HG03280 (cell line): ENCODE data around the gene VWC2L.

Experiments
- ATAC-seq: cut with Tn5 transposase; IDR thresholded peaks from one replicate; pipeline ENCODE4 v1.9.1; 2021; ENCODE audit warnings: mild to moderate bottlenecking, moderate library complexity; ENCODE audit not compliant: unreplicated experiment

VWC2L gene

DNA sequence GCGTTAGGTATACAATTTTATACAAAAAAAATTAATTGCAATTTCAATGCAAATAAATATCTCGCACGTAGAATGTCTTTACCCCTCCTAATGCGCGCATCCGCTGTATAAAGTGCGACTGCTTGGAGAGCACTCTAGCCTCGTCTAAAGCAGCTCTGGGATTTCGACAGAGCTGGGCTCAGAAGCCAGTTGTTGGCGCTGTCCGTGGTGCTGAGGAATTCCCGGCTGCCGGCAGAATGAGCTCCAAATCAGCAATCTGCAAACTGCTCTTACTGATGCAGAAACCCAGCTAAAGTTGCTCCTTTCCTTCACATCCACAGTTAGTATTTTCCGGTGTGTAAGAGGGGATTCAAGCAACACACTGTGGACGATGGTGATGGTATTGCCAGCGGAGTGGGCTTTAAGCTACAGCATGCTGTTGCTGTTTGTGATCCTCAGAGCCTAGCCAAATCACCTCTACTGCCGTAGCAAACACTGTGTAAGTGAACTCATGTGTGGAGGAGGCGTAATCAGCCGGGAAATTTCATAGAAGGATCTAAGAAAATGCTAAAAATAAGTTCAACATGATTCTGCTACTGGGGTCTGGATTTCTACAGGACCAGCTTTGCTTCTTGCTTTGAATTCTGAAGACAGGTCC is at the start of gene VWC2L:
Gene VWC2L (plus strand): TSS at position 137 of the 637 bp plus-strand sequence. CDS start 3,140 bp downstream, outside the sequence.
- ATAC-seq = no peak

GRCh38 chr2:214361116-214361515 is 49.7 kb upstream of the VWC2L start:
- no peak for ATAC-seq

DNA sequence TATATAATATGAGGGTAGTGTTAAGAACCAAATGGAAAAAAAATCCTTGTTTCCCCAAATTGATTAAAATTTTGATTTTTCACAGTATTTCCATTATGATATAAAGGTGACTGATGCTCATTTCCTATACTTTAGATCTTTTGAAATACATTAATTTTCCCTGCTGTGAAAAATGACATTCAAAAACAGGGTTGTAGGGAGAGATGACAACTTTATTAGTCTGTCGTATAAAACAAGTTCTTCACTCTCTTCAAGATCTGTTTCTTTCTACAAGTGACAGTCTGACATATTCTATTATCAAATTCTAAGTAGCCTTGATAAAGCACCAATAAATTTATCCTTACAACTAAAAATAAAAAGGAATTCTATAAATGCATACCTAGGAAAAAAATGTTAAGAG is 45.3 kb upstream of the VWC2L start:
- no peak for ATAC-seq

DNA sequence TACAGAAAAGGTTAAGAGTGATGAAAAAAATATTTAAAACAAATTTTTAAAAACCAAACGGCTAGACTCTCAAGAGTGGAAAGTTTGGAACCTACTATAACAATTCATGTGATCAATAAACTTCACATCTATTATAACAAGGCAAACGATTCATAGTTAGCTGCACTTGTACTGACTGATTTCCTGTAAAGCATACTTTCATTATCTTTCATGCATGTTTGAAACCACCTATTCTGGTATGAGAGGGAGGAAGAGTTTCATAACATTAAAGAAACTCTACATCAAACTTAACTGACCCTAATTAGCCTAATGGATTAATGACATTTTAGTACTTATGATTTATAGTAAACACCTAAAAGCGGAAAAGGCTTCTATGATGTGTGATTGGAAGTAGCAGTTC is 43.7 kb upstream of the VWC2L start:
- ATAC-seq = no peak

DNA sequence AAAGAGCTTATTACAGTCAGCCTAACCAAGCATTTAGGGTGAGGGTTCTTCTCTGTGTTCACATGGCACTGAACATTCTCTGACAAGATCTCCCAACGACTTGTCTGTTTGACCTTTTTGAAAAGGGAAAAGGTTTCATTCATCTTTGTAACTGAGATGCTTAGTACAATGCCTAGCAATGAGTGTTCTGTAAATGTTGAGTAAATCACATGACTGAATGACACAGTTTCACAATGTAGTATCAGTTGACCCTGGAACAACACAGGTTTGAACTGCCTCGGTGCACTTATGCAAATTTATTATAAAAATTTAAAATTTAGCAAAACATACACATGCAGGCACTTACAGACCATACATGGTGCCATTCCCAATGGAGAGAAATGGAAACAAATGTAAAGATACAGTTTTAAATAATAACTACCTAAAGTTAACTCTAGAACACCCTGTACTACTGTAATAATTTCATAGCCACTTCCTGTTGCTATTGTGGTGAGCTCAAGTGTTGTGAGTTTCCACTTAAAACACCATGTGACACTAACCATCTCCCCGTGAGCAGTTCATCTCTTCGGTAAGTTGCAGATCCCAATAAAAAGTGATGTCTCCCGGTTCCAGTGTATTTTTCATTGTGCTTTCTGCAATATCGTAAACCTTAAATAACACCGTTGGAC is 34.1 kb upstream of the VWC2L start:
- peak; percentile 66 for ATAC-seq

DNA sequence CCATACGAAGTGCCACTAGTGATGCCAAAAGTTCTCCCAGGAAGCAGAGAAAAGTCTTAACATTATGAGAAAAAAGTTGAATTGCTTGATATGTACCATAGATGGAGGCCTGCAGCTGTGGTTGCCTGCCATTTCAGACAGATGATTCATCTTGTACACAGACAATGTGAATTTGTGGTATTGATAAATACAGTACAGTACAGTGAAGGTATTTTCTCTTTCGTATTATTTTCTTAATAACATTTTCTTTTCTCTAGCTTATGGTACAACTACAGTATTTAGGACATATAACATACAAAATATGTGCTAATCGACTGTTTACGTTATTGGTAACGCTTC is 33.6 kb upstream of the VWC2L start:
- ATAC-seq = no peak

GRCh38 chr2:214378455-214379103 is 32.3 kb upstream of the VWC2L start:
- ATAC-seq = no peak

DNA sequence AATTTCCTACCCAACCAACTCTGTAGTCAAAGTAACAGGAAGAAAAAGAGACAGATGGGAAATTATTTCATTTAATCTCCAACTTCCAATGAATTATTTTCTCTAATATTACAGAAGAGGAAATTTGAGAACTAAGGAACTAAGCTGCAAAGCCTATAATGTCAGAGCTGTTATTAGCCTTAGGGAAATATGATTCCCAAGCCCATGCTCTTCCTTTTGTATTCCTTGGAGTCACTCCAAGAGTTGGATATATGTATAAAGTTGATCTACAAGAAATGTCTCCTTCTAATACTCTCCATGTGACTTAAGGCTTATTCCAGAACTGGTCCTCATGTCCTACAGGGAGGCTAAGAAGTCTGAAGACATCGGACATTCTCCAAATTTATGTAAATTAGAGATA is 31.6 kb upstream of the VWC2L start:
- ATAC-seq = no peak

GRCh38 chr2:214380681-214381080 is 30.2 kb upstream of the VWC2L start:
- no peak for ATAC-seq

- no peak for ATAC-seq
These were observed 28.6 kb upstream of the VWC2L start for GRCh38 chr2:214382229-214382628.

GRCh38 chr2:214386720-214387119 is 24.1 kb upstream of the VWC2L start:
- ATAC-seq = no peak

DNA sequence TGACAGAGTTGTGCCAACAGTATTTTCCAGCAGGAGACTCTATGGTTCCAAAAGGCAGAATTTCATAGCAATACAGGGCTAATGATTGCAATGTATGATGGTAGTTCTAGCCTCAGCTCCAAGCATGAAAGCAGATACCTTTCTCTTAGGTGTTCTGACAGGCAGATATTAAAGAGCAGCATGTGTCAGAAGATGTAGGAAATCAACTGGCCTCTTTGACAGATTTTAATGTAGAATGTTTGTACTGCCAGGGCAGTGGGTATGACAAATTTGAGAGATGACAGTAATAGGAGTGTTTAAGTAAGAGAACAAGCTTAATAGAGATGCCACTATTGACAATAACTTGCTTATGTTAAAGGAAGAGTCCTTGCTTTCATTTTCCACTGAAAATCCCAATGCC is 21.5 kb upstream of the VWC2L start:
- ATAC-seq = no peak

DNA sequence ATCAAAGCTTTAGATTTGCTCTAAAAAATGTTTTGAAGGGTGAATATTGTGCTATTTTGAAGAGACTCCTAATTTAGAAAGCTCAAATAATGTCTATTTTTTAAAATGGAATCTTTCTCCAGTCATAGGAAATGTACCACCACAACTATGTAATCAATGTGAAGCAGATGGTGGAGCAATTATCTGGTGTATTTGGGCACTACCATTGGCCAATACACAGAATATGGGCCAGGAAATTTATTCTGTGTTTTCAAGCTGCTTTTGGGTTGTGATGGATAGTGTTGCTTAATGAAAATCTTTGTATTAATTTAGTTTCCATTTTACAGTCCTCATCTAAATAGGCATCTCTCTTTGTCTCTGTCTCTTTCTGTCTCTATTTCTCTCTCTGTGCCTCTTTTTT is 17.1 kb upstream of the VWC2L start:
- no peak for ATAC-seq

DNA sequence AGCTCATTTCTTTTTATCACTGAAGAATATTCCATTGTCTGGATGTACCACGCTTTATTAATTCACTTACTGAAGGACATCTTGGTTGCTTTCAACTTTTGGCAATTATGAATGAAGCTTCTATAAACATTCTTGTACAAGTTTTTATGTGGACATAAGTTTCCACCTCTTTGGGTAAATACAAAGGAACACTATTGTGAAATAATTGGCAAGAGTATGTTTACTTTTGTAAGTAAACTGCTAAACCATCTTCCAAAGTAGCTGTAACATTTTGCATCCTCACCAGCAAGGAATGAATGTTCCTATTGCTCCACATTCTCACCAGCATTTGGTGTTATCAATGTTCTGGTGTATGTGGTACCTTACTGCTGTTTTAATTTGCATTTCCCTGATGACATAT is 15.8 kb upstream of the VWC2L start:
- ATAC-seq = no peak

GRCh38 chr2:214401580-214401979 is 9.3 kb upstream of the VWC2L start:
- ATAC-seq = no peak

DNA sequence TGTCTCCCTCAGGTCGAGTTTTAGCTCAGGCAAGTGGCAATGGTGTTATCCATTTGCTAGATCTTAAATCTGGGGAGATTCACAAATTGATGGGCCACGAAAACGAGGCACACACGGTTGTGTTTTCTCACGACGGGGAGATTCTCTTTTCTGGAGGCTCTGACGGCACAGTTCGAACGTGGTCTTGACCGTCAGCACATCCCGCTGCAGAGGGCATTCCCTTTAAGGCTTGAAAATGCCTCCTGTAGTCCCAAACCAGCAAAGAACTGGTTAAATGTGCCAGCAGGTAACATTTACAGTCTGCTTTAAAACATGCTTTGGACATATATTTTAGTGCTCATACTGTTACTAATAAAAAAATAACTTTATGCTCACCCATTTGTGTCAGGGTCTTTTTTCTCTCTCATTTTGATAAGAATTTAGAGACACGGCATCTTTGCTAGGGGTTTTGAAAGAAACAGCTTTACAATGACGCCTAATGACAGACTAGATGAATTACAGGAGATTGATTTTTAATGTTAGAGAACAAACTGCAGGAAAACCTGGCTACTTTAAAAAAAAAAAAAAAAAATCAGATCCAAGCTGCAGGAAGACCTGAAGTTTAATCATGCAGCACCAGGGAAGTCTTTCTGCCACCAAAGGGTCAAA is 602 bp upstream of the VWC2L start:
- ATAC-seq = no peak

DNA sequence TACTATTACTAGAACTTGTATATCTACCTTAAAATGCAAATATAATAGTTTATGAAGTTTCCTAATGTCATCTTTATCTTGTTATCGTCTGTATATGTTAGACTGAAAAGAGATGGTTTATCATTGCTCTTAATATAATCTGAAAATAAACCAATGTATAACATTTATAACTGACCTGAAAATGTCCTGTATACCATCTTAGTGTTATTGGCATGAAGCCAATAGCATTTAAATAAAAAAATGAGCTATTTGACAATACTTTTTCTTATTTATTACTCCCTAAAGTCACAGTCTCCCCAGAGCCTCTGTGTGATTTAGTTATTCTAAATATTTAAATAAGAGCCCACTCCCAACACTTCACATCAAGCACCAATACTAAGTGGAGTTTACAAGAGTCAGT is 1.8 kb downstream of the VWC2L start:
- ATAC-seq = no peak

DNA sequence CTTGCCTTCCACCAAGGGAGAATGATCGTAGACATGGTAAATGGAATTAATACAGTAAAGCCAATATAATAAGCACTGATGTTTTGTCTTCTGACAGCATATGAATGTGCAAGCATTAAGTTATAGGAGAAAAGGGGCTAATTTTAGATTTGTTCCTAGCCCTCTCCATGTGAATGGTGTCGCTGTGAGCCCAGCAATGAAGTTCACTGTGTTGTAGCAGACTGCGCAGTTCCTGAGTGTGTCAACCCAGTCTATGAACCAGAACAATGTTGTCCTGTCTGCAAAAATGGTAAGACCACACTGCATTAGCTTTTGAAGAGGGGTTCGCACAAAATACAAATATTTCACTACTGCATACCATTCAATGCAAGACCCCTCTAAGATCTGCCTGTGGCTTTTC is 25.6 kb downstream of the VWC2L start:
- ATAC-seq = no peak

DNA sequence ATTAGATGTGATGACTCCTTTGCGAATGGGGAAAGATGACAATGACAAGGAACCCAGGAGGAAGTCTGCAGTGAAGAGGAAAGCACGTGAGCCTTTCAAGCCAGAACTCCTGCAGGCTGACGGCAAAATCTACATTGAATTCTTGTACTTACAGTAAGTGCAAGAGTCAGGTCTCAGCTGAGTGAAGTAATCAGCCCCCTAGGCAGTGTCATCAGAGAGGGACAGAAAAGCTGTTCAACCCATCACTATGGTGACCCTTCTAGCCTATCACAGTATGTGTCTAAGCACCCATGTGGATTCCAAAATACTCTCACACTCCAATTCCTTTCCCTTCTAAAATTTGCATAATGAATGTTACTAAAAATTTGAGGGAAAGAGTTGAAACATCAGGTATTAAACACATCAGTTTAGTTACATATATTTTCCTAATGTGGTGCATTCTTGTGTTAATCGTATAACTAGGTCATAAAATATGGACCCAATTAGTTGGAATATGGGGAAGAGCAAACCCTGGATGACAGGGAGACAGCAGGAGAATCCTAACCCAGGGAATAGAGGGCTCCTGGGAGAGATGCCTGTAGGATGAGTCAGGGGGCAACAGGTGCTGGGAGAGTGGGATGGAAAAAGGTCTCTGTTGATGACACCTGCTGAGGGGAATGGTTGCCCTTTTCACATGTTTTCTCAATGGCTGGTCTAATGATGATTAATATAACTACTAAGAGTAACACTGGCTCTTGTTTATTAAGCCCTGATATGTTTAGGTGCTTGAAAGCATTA is 39.5 kb downstream of the VWC2L start:
- no peak for ATAC-seq

DNA sequence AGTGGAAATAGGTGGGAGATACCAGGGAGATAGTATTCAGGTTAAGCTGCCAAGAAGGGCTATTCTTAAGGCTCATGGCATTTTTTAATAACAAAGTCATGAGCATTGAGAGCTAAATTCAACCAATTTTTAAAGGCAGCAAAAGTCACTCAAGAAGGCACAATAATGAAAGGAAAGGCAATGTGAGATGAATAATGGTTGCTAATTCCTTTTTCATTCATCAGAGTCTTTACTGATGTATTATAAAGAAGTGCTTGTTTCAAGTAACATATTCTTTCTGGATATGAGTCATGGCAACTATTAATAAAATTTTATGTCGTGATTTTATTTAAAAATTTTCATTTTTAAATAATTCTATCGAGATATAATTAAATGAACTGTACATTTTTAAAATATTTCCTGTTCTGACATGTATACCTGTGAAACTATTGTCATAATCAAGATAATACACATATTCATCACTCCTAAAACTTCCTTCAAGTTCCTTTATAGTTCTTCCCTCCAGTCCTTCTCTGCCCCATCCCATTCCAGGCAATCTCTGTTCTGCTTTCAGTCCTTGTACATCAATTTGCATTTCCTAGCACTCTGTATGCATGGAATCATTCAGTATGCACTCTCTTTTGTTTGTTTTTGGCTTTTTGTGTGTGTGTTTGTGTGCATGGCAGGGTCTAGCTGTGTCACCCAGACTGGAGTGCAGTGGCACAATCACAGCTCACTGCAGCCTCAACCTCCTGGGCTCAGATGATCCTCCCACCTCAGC is 40.8 kb downstream of the VWC2L start:
- no peak for ATAC-seq
